A549 (cell line): ENCODE results near the gene ENTPD7. TPM values are rescaled to one million over a fixed set of nuclear protein-coding genes. Genes with fewer than 3 reads are reported as not detected.
A peak's percentile ranks its signal among the peaks of the same experiment; 100 is the strongest.

Experiments used
- ATAC-seq, 2 experiments: fragments of 200-7000 bp in 1 of 2; fragments of >200 bp in 1 of 2; cut with Nextera tagmentation in 1 of 2; cut with Tn5 transposase in 1 of 2; 3 replicates each; pipeline versions ENCODE4 v1.8.0 to v1.9.1; 2018 to 2020; ENCODE audit warnings: mild to moderate bottlenecking in 1 of 2, moderate library complexity in 1 of 2
- CTCF ChIA-PET: fragments of 300-600 bp; sonication (Branson Sonifier 250); formaldehyde crosslinking; extraction: SDS; loops from one replicate; lab custom pipeline; 2021; ENCODE audit warnings: antibody characterized with exemption, inconsistent platforms; lab: Yijun Ruan, JAX
- POLR2A ChIA-PET: fragments of 350-600 bp; formaldehyde crosslinking; extraction: SDS; loops from one replicate; lab custom pipeline; 2021; ENCODE audit warnings: antibody characterized with exemption, inconsistent platforms; lab: Yijun Ruan, JAX
- DNase-seq, 2 experiments: peaks; one replicate each; pipeline versions ENCODE4 v3.0.0 to v3.0.0-alpha.2; 2011 to 2016; ENCODE audit warnings: low read depth in 1 of 2, low spot score in 1 of 2
- FAIRE-seq: peaks from 2 replicates; lab custom pipeline; 2011; peaks lifted over from hg19 to GRCh38; lab: Jason Lieb, UNC
- H3K27ac ChIP-seq, 2 experiments: fragments of >200 bp; sonication (Bioruptor Twin); formaldehyde crosslinking; 3 replicates each; pipeline ENCODE4 v1.5.1; 2016 to 2017
- H3K4me1 ChIP-seq: fragments of >200 bp; sonication (Bioruptor Twin); formaldehyde crosslinking; 3 replicates; pipeline ENCODE4 v1.6.1; 2016
- H3K4me2 ChIP-seq: fragments of >200 bp; sonication (Bioruptor Twin); formaldehyde crosslinking; 3 replicates; pipeline ENCODE4 v1.6.1; 2016
- H3K4me3 ChIP-seq: fragments of >200 bp; sonication (Bioruptor Twin); formaldehyde crosslinking; 3 replicates; pipeline ENCODE4 v1.5.1; 2016
- H3K9me3 ChIP-seq: fragments of >200 bp; sonication (Bioruptor Twin); formaldehyde crosslinking; 3 replicates; pipeline ENCODE4 v1.6.1; 2016
- CBX2 ChIP-seq: fragments of 200-600 bp; sonication (generic); IDR thresholded peaks from 2 replicates; pipeline ENCODE4 v1.6.1; 2016; ENCODE audit warnings: low read depth, mild to moderate bottlenecking, borderline replicate concordance
- CBX8 ChIP-seq: fragments of 200-600 bp; sonication (generic); IDR thresholded peaks from 2 replicates; pipeline ENCODE4 v1.6.1; 2016
- CEBPB ChIP-seq, 2 experiments: fragments of >200 bp in 1 of 2; sonication (Bioruptor Twin) in 1 of 2; formaldehyde crosslinking in 1 of 2; IDR thresholded peaks; 2 replicates each; pipeline ENCODE4 v1.6.1; 2012 to 2016
- CHD4 ChIP-seq: fragments of 200-600 bp; sonication (generic); IDR thresholded peaks from 2 replicates; pipeline ENCODE4 v1.6.1; 2016; ENCODE audit warnings: antibody characterized with exemption, mild to moderate bottlenecking, borderline replicate concordance
- EHF ChIP-seq: fragments of 250-450 bp; sonication (Bioruptor Pico); IDR thresholded peaks from 2 replicates; pipeline ENCODE4 v1.5.0; 2020; ENCODE audit warnings: mild to moderate bottlenecking
- ELK1 ChIP-seq: fragments of 150-350 bp; IDR thresholded peaks from 2 replicates; pipeline ENCODE4 v1.6.1; 2014; ENCODE audit warnings: low read depth, mild to moderate bottlenecking, low read length
- ESRRA ChIP-seq: fragments of 150-350 bp; IDR thresholded peaks from 2 replicates; pipeline ENCODE4 v1.6.1; 2014; ENCODE audit warnings: mild to moderate bottlenecking, low read length, borderline replicate concordance
- HOXB13 ChIP-seq: fragments of 250-450 bp; sonication (Bioruptor Pico); IDR thresholded peaks from 2 replicates; pipeline ENCODE4 v1.5.0; 2020; ENCODE audit warnings: low read depth, mild to moderate bottlenecking, moderate library complexity
- HOXB5 ChIP-seq: fragments of 250-450 bp; sonication (Bioruptor Pico); IDR thresholded peaks from 2 replicates; pipeline ENCODE4 v1.5.0; 2020; ENCODE audit warnings: mild to moderate bottlenecking, moderate library complexity
- JUN ChIP-seq, 2 experiments: fragments of >200 bp; sonication (Bioruptor Twin); formaldehyde crosslinking; IDR thresholded peaks; 2 replicates in 1 of 2; 3 replicates in 1 of 2; pipeline ENCODE4 v1.6.1; 2016 to 2017
- MAFK ChIP-seq: fragments of 450-650 bp; IDR thresholded peaks from 2 replicates; pipeline ENCODE4 v1.6.1; 2014; ENCODE audit not compliant: partially characterized antibody
- MYC ChIP-seq: IDR thresholded peaks from 2 replicates; pipeline ENCODE4 v1.6.1; 2012; ENCODE audit warnings: mild to moderate bottlenecking, inconsistent platforms, low read length, improper control_type of control experiment, borderline replicate concordance
- NFE2L2 ChIP-seq: fragments of 150-350 bp; conservative IDR thresholded peaks from 2 replicates; pipeline ENCODE4 v1.6.1; 2014; ENCODE audit warnings: low read length
- NR3C1 ChIP-seq: fragments of >200 bp; sonication (Bioruptor Twin); formaldehyde crosslinking; IDR thresholded peaks from 3 replicates; pipeline ENCODE4 v1.6.1; 2017
- PHF8 ChIP-seq: fragments of 200-600 bp; sonication (generic); IDR thresholded peaks from 2 replicates; pipeline ENCODE4 v1.6.1; 2016; ENCODE audit warnings: low read depth, mild to moderate bottlenecking, antibody characterized with exemption, moderate library complexity, borderline replicate concordance
- RARB ChIP-seq: fragments of 250-450 bp; sonication (Bioruptor Pico); IDR thresholded peaks from 2 replicates; pipeline ENCODE4 v1.8.0; 2021; ENCODE audit warnings: mild to moderate bottlenecking, moderate library complexity
- RCOR1 ChIP-seq: fragments of 150-350 bp; IDR thresholded peaks from 2 replicates; pipeline ENCODE4 v1.6.1; 2014; ENCODE audit warnings: antibody characterized with exemption, low read length, low read depth
- REST ChIP-seq: fragments of 200-600 bp; sonication (generic); IDR thresholded peaks from 2 replicates; pipeline ENCODE4 v1.6.1; 2016; ENCODE audit warnings: antibody characterized with exemption, mild to moderate bottlenecking, moderate library complexity
- RFX5 ChIP-seq: fragments of 450-650 bp; IDR thresholded peaks from 2 replicates; pipeline ENCODE4 v1.7.1; 2014; ENCODE audit warnings: antibody characterized with exemption, mild to moderate bottlenecking, moderate library complexity
- SMC3 ChIP-seq: fragments of >200 bp; sonication (Bioruptor Twin); formaldehyde crosslinking; IDR thresholded peaks from 3 replicates; pipeline ENCODE4 v1.6.1; 2018; ENCODE audit warnings: inconsistent platforms
- ZC3H11A ChIP-seq: fragments of 450-650 bp; IDR thresholded peaks from 2 replicates; pipeline ENCODE4 v1.6.1; 2014; ENCODE audit warnings: antibody characterized with exemption, mild to moderate bottlenecking
- ZSCAN20 ChIP-seq: fragments of 250-450 bp; sonication (Bioruptor Pico); IDR thresholded peaks from 2 replicates; pipeline ENCODE4 v1.8.0; 2022; ENCODE audit warnings: mild to moderate bottlenecking, moderate library complexity
- WGBS: methylation state at CpG from one replicate; pipeline ENCODE4 v1.1.6; 2017; ENCODE audit errors: missing lambda C conversion rate; 5-methylcytosine and 5-hydroxymethylcytosine counted together
- polyA plus RNA-seq, 4 experiments: library from polyadenylated mRNA; depleted of rRNA in 3 of 4; stranded (reverse); fragments of >200 nt; fragmentation: RNase III in 1 of 4; extraction: RNeasy Plus Mini Kit Qiagen cat#74134 plus additional on column Dnase treatment in 1 of 4; gene quantifications; 2 replicates in 3 of 4; 3 replicates in 1 of 4; pipeline ENCODE4 v1.2.3, GENCODE V29; 2011 to 2017
- TF ChIP-seq, protein P1 (sequence below): fragments of 450-650 bp; IDR thresholded peaks from 2 replicates; pipeline ENCODE4 v1.6.1; 2014; ENCODE audit warnings: antibody characterized with exemption

The ENTPD7 gene
- polyA plus RNA-seq, 2 of the 4 experiments (the other 2 are of a cell fraction) = 6.8 to 10.4 TPM

GRCh38 chr10:99630433-99630832 is 28.9 kb upstream of the ENTPD7 start (continued):
- no peak for TF ChIP-seq RFX5

DNA sequence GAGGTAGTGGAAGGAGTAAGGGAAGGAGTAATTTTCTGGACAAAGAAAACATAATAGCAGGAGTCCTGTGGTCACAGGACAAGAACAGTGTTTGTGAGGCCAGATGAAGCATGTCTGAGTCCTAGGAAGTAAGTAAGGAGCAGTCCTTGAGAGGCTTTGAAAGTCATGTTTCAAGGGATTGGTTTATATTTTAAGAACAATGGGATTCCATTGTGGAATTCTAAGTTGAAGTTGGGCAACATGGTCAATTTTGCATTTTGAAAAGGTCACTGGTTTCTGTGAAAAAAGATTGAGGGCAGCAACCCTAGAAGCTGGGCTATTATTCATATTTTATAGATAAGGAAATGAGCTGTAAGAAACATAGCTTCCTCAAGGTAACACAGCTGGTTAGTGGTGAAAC is 28.3 kb upstream of the ENTPD7 start:
- peak overlapping the region in 1 of 2 experiments; percentile 16; a peak in 1 of 6 replicates for H3K27ac ChIP-seq

GRCh38 chr10:99631496-99631895 is 27.8 kb upstream of the ENTPD7 start:
- Histone ChIP-seq H3K9me3 (no peaks in the 10 kb centered on the region), H3K4me1 (peaks cover 6% of the 10 kb centered on the region; the same call in 1 of the 3 replicates), H3K27ac (no peak overlapping the region)
- FAIRE-seq = no peak
- POLR2A ChIA-PET = no interaction called here
- CTCF ChIA-PET = interaction anchor here (2.0 kb wide), 2 partner anchors 27 to 80 kb away, joined by 10 to 12 read pairs; partner anchors contain the start of gene ENTPD7
- no peak for ATAC-seq
- WGBS = 79% methylated on average over 3 of the region's 3 CpGs
- no peak for TF ChIP-seq EHF (CRISPR knock-in tag)
- TF ChIP-seq ELK1 = no peak
- TF ChIP-seq ESRRA = no peak
- no peak for TF ChIP-seq HOXB13 (CRISPR knock-in tag)
- TF ChIP-seq ZC3H11A = no peak
- no peak for TF ChIP-seq PHF8
- no peak for TF ChIP-seq SMC3
- TF ChIP-seq, protein P1, sequence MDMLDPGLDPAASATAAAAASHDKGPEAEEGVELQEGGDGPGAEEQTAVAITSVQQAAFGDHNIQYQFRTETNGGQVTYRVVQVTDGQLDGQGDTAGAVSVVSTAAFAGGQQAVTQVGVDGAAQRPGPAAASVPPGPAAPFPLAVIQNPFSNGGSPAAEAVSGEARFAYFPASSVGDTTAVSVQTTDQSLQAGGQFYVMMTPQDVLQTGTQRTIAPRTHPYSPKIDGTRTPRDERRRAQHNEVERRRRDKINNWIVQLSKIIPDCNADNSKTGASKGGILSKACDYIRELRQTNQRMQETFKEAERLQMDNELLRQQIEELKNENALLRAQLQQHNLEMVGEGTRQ = no peak
- no peak for TF ChIP-seq CBX8
- TF ChIP-seq HOXB5 (CRISPR knock-in tag) = no peak
- no peak for TF ChIP-seq NFE2L2
- no peak for TF ChIP-seq MYC
- no peak for TF ChIP-seq MAFK
- TF ChIP-seq CHD4 = no peak
- TF ChIP-seq, all 56 proteins: peak for 0
- Histone ChIP-seq H3K4me3 (no peak overlapping the region), H3K4me2 (no peak overlapping the region)
- no peak for DNase-seq

More for the DNA sequence above, 28.3 kb upstream of the ENTPD7 start:
- CTCF ChIA-PET = interaction anchor here (0.6 to 2.0 kb wide), 9 partner anchors 9 to 415 kb away, joined by 3 to 12 read pairs (median 4); partner anchors contain the start of genes ENTPD7 and SLC25A28
- Histone ChIP-seq H3K4me2 (no peak overlapping the region), H3K4me3 (no peak overlapping the region), H3K9me3 (no peaks in the 10 kb centered on the region), H3K4me1 (peaks cover 6% of the 10 kb centered on the region; the same call in 1 of the 3 replicates)
- POLR2A ChIA-PET = interaction anchor here (1.4 kb wide), 1 partner anchor 9 kb away, joined by 5 read pairs; no protein-coding TSS in a partner anchor
- ATAC-seq (no peak), DNase-seq (no peak), FAIRE-seq (no peak)
- TF ChIP-seq HOXB5 (CRISPR knock-in tag) (no peak), RCOR1 (no peak), ZSCAN20 (CRISPR knock-in tag) (no peak), NR3C1 (no peak)
- TF ChIP-seq, protein P1 = no peak

DNA sequence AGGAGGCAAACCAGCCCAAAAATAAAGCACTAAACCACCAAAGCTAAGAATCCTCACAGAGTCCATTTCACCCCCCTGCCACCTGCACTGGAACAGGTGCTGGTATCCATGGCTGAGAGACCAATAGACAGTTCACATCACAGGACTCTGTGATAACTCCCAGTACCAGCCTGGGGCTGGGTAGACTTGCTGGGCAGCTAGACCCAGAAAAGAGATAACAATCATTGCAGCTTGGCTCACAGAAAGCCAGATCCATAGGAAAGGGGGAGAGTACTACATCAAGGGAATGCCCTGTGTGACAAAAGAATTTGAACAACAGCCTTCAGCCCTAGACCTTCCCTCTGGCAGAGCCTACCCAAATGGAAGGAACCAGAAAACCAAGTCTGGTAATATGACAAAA is 25.5 kb upstream of the ENTPD7 start:
- POLR2A ChIA-PET = no interaction called here
- ATAC-seq (no peak), FAIRE-seq (no peak), DNase-seq (no peak)
- Histone ChIP-seq H3K4me1 (peaks cover 6% of the 10 kb centered on the region; the same call in 1 of the 3 replicates), H3K4me3 (no peak overlapping the region), H3K4me2 (no peak overlapping the region), H3K27ac (no peak overlapping the region), H3K9me3 (no peaks in the 10 kb centered on the region)
- CTCF ChIA-PET = interaction anchor here (0.6 to 1.3 kb wide), 3 partner anchors 11 to 228 kb away, joined by 3 read pairs; no protein-coding TSS in a partner anchor
- TF ChIP-seq ELK1 = no peak
- no peak for TF ChIP-seq JUN (IDR thresholded peaks at IDR 0.05)
- TF ChIP-seq CEBPB (IDR thresholded peaks at IDR 0.05) = no peak
- no peak for TF ChIP-seq NR3C1
- TF ChIP-seq CBX2 = no peak
- no peak for TF ChIP-seq ESRRA
- no peak for TF ChIP-seq RARB (CRISPR knock-in tag)
- TF ChIP-seq, protein P1 = no peak
- no peak for TF ChIP-seq ZSCAN20 (CRISPR knock-in tag)
- TF ChIP-seq REST = no peak
